Pulmonary artery endothelial cell (primary cell): Measurements from ENCODE around the gene OXSR1. TPM values are rescaled to one million over a fixed set of nuclear protein-coding genes. Genes with fewer than 3 reads are reported as not detected.

ENCODE experiments used
- DNase-seq: peaks from one replicate; pipeline ENCODE4 v3.0.0-alpha.2; 2011; ENCODE audit warnings: low read depth, low spot score
- total RNA-seq: library from RNA; depleted of rRNA; stranded (reverse); fragments of >200 nt; gene quantifications from 2 replicates; pipeline ENCODE4 v1.2.3, GENCODE V29; 2014

The OXSR1 gene
- 36.6 and 45.9 TPM in 2 replicates for total RNA-seq

DNA sequence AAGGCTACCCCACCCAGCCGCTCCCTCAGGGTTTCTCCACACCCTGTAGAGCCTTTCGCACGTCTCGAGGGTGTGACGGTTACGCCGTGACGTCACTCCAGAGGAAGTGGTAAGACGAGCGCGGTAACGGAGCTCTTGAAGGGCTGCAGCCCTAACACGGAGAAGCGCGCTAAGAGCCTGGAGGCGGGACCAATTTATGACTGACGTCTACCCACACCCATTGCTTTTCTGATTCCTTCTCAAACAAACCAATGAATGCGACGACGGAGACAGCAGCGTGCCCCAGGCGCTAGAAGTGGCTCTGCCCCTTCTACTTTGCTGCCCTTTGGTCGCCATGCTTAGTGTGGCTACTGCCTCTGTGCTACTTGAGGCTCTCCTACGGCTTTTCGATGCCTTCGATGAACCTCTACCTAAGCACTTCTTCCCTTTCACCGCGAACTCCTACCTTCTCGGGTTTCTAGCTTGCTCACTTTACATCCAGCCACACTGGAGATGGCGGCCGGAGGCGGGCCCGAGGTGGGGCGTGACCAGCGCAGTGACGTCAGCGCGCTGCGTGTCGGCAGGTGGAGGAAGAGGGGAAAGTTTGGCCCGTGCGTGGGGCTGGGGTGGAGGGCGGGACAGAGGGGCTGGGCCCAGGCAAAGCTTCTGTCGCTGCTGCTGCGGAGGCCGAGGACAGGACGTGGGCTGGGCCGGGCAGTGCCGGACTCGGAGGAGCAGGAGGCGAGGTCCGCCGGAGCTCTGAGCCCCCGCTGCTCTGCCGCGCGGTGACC, at the start of gene OXSR1:
TSS of gene OXSR1 (plus strand) at position 586 of the 770 bp plus-strand sequence. CDS start 340 bp downstream, outside the sequence.
- DNase-seq = peak; percentile 100

GRCh38 chr3:38115645-38116427, 49.5 kb upstream of the OXSR1 start:
- no peak for DNase-seq

DNA sequence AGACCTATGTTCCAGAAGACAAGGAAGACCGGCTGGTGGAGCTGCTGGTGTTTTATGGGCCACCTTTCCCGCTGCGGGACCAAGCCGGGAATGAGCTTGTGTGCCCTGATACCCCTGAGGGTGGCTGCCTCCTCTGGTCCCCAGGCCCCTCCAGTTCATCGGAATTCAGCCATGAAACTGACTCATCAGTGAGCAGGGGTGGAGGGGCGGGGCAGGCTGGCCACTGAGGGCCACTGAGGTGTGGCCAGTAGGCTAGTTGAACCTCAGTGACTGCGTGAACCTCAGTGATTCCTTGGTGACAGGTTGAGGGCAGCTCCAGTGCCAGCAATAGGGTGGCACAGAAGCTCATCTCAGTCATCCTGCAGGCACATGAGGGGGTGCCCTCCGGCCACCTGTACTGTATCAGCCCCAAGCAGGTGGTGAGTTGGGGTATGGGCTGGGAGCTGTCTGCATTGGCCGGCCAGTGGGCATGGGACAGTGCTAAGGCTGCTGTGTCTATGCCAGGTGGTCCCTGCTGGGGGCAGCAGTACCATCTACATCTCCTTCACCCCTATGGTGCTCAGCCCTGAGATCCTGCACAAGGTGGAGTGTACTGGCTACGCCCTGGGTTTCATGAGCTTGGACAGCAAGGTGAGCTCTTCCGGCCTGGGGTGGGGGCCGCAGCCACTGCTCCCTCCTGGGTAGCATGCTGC, 48.7 kb upstream of the OXSR1 start:
- DNase-seq = no peak

- no peak for DNase-seq
These were observed 48.1 kb upstream of the OXSR1 start for GRCh38 chr3:38117163-38117716.

DNA sequence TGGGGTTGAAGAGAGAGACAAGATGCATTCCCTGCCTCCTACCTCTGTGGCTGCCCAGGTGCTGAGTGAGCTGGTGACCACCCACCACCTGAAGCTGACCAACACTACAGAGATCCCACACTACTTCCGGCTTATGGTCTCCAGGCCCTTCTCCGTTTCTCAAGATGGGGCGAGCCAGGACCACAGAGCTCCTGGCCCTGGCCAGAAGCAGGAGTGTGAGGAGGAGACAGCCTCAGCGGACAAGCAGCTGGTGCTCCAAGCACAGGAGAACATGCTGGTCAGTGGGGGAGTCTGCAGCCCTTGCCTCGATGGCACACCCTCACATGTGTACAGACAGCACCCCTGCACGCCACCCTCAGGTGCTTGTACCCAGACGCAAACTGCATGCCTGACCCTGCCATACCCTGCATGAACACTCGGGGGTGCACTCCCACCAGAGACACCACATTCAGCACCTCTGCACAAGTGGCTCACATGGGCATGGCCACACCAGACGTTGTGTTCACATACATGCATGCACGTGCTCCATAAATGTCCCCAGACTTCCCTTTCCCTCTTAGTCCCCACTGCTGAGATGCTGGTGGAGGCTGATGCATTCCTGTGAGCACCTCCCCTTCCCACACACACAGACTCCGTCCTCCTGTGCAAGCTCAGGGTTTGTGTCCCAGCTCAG, 47.5 kb upstream of the OXSR1 start:
- DNase-seq = no peak

DNA sequence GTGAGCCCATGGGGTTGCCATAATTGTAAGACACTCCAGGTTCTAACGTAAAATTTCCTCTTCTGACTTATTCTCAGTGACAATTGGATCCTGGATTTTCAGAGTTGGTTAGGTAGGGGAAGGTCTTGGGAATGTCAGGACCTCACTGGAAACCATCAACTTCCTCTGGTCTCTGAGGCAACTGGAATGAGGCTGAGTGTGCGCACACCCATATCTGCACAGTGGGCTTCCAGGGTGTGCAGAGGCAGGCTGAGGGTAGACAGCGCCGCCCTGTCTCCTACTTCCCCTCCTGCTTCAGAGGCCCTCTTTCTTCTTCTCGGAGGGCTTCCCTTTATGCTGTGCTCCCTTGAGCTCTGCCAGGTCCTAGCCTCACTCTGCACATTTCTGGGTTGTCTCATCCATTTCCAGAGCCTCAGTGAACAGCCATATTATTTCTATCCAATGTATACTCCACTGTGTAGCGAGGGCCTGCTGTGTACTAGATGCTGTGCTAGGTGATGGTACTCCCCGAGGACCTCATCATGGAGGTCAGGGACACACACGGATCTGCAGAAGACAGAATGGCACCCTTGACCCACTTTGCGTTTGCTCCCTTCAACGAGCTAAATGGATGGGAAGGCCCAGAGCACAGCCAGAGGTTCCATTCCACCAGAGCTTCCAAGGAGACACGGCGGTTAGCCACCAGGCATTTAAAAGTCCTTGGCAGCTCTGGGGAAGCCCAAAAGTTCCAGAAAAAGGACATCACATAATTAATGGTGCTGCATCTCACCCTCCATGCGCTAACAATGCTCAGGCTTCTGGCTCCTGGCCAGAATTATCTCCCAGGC, 46.7 kb upstream of the OXSR1 start:
- no peak for DNase-seq

- no peak for DNase-seq
These were observed 46.1 kb upstream of the OXSR1 start for GRCh38 chr3:38119248-38119544.

GRCh38 chr3:38119821-38120692, 45.3 kb upstream of the OXSR1 start:
- no peak for DNase-seq

DNA sequence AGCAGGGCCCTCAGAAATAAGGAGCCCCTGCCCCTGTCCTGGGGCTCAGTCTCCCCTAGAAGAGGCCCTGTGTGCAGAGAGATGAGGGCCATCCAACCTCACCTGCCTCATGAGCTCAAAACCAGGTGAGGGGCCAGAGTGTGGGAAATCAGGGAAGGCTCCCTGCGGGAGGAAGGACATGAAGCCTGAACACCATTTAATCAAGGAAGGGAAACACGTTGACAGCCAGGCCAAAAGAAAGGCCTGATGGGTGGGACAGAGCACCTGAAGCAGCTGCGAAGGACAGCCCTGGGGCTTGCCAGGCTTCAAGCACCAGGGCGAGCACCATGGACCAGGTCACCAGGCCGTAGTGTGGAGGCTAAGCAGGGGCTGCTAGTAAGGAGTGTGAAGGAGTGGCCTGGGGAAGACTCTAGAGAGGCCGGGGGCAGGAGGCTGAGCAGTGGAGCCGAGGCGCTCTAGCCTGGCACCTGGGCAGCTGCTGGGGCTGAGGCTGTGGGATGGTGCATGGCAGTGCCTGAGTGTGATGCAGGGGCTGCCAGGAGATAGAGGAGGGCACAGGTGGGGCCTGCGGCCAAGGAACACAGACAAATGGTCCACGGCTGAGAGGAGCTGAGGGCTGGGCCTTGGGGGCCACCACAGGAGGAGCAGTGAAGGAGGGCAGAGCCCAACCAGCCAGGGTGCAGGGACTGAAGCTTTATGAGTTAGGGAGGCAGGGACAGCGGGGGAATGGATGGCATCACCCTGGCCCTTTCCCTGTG, 44.5 kb upstream of the OXSR1 start:
- DNase-seq = no peak

DNA sequence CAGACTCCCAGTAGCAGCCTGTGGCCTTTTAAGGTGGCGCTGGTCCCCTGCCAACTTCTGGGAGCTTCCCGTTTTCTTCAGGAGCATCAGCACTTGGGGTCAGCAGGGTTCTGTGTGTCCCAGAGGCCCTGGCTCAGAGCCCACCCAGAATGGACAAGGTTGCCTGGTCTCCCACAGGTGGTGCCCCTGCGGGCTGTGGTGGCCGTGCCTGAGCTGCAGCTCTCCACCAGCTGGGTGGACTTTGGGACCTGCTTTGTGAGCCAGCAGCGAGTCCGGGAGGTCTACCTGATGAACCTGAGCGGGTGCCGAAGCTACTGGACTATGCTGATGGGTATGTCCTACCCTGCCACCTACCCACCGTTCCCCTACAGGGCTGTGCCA, 43.9 kb upstream of the OXSR1 start:
- no peak for DNase-seq

DNA sequence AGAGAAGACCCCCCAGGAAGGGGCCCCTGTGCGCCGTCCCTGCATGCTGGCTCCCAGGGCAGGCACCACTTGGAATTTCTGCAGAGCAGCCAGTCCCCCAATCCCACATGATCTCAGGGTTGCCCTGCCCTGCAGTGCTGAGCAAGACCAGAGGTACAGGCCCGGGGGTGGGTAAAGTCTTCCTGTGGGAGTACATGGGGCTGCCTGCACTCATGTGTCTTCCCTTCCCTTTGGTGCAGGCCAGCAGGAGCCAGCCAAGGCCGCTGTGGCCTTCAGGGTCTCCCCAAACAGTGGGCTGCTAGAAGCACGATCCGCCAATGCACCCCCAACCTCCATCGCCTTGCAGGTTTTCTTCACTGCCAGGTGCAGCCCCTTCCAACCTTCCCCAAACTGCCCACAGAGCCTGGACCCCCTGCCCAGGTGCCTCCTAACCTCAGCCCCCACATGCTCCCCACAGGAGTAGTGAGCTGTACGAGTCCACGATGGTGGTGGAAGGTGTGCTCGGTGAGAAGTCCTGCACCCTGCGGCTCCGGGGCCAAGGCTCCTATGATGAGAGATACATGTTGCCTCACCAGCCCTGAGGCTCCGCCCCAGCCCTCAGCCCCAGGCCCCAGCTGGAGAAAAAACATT, 43.4 kb upstream of the OXSR1 start:
- DNase-seq = no peak

DNA sequence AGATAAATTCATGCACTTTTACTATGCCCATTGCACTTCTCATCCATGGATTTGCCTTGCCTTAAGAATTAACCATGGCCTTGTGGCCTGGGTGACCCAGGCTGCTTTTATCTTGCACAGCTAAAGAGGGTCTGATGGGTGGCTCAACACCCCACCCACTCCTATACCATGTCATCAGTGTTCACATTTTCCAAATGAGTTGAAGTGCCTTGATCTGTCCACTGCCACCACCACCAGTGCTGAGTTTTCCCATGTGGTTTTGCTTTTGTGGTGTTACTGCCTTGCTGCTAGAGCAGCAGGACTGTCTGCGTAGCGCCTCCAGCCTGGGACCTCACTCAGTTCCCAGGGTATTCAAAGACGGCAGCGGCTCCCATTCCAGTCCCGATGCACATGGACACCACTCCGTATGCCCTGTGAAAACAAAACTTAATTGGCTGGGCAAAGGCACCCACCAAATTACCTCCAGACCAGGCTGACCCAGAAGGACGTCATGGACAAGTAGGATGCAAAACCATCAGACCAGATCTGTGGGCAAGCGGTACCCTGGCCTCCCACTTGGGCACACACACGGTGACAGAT, 42.5 kb upstream of the OXSR1 start:
- DNase-seq = no peak

GRCh38 chr3:38124324-38125122, 40.8 kb upstream of the OXSR1 start:
- DNase-seq = no peak

GRCh38 chr3:38125305-38126120, 39.8 kb upstream of the OXSR1 start:
- no peak for DNase-seq

GRCh38 chr3:38126121-38126892, 39.0 kb upstream of the OXSR1 start:
- no peak for DNase-seq
